ENCODE data around the gene RAB17. TPM values are rescaled to one million over a fixed set of nuclear protein-coding genes. Genes with fewer than 3 reads are reported as not detected.

Gene RAB17
- total RNA-seq, 3 donors from 2014 or later (not counting 1 experiment from before 2014, with no cell fraction given): not detected

GRCh38 chr2:237573721-237574415, 16.7 kb downstream of the RAB17 start:
- no peak overlapping the region for H3K27ac Mint-ChIP-seq
- peaks cover 6% of the 10 kb centered on the region for H3K4me1 ChIP-seq (ENCODE audit: control insufficient read depth, insufficient read depth, low read length)
- H3K27me3 ChIP-seq (ENCODE audit: control insufficient read depth, insufficient read depth, low read length): no peaks in the 10 kb centered on the region
- 78% methylated on average over 8 of the region's 8 CpGs for WGBS (ENCODE audit: insufficient coverage)
- H3K4me3 ChIP-seq (ENCODE audit: low read length): no peak overlapping the region
- no peaks in the 10 kb centered on the region for H3K36me3 ChIP-seq (ENCODE audit: control insufficient read depth, insufficient read depth, low read length)
- H3K4me1 Mint-ChIP-seq: peaks cover 5 to 6% of the 10 kb centered on the region in 2 donors
- no peaks in the 10 kb centered on the region for H3K9me3 Mint-ChIP-seq
- intact Hi-C loops (cut with micrococcal nuclease): loop anchor here (5.0 kb wide), 2 partner anchors 152 to 422 kb away; no protein-coding TSS in a partner anchor
- no peak for DNase-seq
- no peak for ATAC-seq
- no peak overlapping the region for H3K27ac ChIP-seq (ENCODE audit: low read length)
- peaks cover 0 to 4% of the 10 kb centered on the region in 2 donors for H3K27me3 Mint-ChIP-seq (ENCODE audit: low read depth in 2 of 2)
- no peak for TF ChIP-seq CTCF (IDR thresholded peaks at IDR 0.05)
- no peak overlapping the region for H3K4me3 Mint-ChIP-seq
- H3K36me3 Mint-ChIP-seq: no peaks in the 10 kb centered on the region
- no peaks in the 10 kb centered on the region for H3K9me3 ChIP-seq (ENCODE audit: control insufficient read depth, insufficient read depth, low read length)

- Mint-ChIP-seq H3K36me3 (no peaks in the 10 kb centered on the region), H3K4me3 (no peak overlapping the region), H3K27ac (no peak overlapping the region), H3K27me3 (ENCODE audit: low read depth in 2 of 2) (peaks cover 0 to 5% of the 10 kb centered on the region in 2 donors), H3K4me1 (peaks cover 5 to 6% of the 10 kb centered on the region in 2 donors), H3K9me3 (no peaks in the 10 kb centered on the region)
- 97% methylated on average over 4 of the region's 4 CpGs for WGBS (ENCODE audit: insufficient coverage)
- H3K36me3 ChIP-seq (ENCODE audit: control insufficient read depth, insufficient read depth, low read length): no peaks in the 10 kb centered on the region
- no peaks in the 10 kb centered on the region for H3K9me3 ChIP-seq (ENCODE audit: control insufficient read depth, insufficient read depth, low read length)
- intact Hi-C loops (cut with micrococcal nuclease): loop anchor here (1.0 to 5.0 kb wide), 3 partner anchors 60 to 420 kb away; no protein-coding TSS in a partner anchor
- no peaks in the 10 kb centered on the region for H3K27me3 ChIP-seq (ENCODE audit: control insufficient read depth, insufficient read depth, low read length)
- no peak for TF ChIP-seq CTCF (IDR thresholded peaks at IDR 0.05)
- peaks cover 6% of the 10 kb centered on the region for H3K4me1 ChIP-seq (ENCODE audit: control insufficient read depth, insufficient read depth, low read length)
- H3K4me3 ChIP-seq (ENCODE audit: low read length): no peak overlapping the region
- ATAC-seq (no peak), DNase-seq (no peak)
- H3K27ac ChIP-seq (ENCODE audit: low read length): no peak overlapping the region
Measured at GRCh38 chr2:237572742-237573101, 17.8 kb downstream of the RAB17 start.

- Histone ChIP-seq H3K9me3 (ENCODE audit: control insufficient read depth, insufficient read depth, low read length) (no peaks in the 10 kb centered on the region), H3K27ac (ENCODE audit: low read length) (no peak overlapping the region), H3K4me1 (ENCODE audit: control insufficient read depth, insufficient read depth, low read length) (peaks cover 6% of the 10 kb centered on the region), H3K27me3 (ENCODE audit: control insufficient read depth, insufficient read depth, low read length) (no peaks in the 10 kb centered on the region), H3K4me3 (ENCODE audit: low read length) (no peak overlapping the region), H3K36me3 (ENCODE audit: control insufficient read depth, insufficient read depth, low read length) (no peaks in the 10 kb centered on the region)
- TF ChIP-seq CTCF (IDR thresholded peaks at IDR 0.05): peak; percentile 97
- H3K27ac Mint-ChIP-seq: no peak overlapping the region
- intact Hi-C loops (cut with micrococcal nuclease): loop anchor here (1.0 to 5.0 kb wide), 3 partner anchors 60 to 420 kb away; no protein-coding TSS in a partner anchor
- 24% methylated on average over 24 of the region's 24 CpGs for WGBS (ENCODE audit: insufficient coverage)
- no peak overlapping the region for H3K4me3 Mint-ChIP-seq
- no peaks in the 10 kb centered on the region for H3K9me3 Mint-ChIP-seq
- peak; percentile 79 to 91 for DNase-seq
- H3K36me3 Mint-ChIP-seq: no peaks in the 10 kb centered on the region
- peaks cover 0 to 5% of the 10 kb centered on the region in 2 donors for H3K27me3 Mint-ChIP-seq (ENCODE audit: low read depth in 2 of 2)
- H3K4me1 Mint-ChIP-seq: peaks cover 5 to 6% of the 10 kb centered on the region in 2 donors
- ATAC-seq: peak; percentile 83 to 99 (median 98)
Measured at GRCh38 chr2:237572021-237572741, 18.4 kb downstream of the RAB17 start.

Data from natural killer cell (primary cell).